NCI-H146 treated with DMSO at 0.1 percent for 48 hours (cell line): ENCODE measurements around the gene KRTAP16-1.
"Not testable (repeated sequence)": the region's sequence is repeated elsewhere in the genome, so short reads cannot be mapped to it uniquely, and the experiment has no call there.

Experiments used
- DNase-seq: peaks from one replicate; lab custom pipeline; 2025; ENCODE audit not compliant: unreplicated experiment; lab: John Stamatoyannopoulos, UW

The KRTAP16-1 gene

DNA sequence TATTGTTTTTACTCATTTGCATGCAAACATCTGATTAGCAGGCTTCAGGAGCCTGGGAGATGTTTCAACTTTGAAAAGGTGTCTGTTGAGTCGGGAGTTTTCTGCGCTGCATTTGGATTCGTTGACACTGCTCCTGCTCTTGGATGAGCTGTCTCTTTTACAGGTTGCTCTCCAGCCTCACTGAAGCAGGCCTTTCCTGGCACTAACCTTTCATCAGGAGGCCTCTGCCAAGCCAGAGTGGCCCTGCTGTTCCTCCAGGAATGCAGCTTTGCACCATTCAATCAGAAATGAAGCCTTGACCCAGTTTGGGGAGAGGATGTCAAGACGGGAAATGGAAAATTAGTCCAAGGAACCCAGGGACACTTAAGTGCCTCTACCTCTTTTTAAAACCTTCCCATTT lies 6.1 kb downstream of the KRTAP16-1 start:
- no peak for DNase-seq

DNA sequence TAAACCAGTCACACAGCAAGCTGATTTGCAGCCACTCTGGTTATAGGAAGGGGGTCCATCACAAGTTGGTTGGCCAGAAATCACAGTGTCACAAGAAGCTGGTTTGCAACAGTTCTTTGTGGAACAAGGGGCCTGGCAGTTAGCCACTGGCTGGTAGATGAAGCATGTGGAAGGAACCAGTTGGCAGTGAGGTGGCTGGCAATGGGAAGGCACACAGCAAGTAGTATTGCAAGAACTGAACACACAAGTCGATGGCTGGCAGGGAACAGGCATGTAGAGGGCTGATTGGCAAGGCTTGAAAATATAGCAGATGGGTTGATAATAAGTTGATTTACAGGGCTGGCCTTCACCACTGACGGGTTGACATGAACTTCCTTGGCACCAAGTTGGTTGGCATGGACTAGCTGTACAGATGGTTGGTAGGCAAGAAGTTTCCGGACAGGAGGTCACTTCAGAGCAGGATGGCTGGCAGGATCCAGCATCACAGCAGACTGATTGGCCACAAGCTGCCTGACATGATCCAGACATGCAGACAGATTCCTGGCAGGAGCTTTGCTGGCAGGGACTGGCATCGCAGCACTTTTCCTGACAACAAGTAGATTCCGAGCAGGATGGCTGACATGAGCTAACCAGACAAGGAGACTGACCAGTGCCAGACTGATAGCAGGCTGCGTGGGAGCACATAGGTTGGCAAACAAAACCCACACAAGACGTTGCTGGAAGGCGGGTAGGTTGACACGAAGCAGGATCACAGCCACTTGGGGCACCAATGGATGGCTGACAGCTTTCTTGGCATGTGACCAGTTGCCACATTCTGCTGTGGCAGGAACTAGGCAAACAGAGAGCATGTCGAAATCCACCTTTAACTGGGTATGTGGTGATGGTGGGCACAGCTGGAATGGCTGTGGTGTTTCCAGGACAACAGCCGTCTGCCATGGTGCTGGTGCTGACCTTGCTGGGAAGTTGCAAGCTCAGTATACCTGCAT lies 6.9 kb downstream of the KRTAP16-1 start, which contains the start of gene KRTAP29-1:
Gene KRTAP29-1 (minus strand): TSS at position 936 of the 986 bp plus-strand sequence. CDS start 0 bp downstream, at position 936.
- no peak for DNase-seq

DNA sequence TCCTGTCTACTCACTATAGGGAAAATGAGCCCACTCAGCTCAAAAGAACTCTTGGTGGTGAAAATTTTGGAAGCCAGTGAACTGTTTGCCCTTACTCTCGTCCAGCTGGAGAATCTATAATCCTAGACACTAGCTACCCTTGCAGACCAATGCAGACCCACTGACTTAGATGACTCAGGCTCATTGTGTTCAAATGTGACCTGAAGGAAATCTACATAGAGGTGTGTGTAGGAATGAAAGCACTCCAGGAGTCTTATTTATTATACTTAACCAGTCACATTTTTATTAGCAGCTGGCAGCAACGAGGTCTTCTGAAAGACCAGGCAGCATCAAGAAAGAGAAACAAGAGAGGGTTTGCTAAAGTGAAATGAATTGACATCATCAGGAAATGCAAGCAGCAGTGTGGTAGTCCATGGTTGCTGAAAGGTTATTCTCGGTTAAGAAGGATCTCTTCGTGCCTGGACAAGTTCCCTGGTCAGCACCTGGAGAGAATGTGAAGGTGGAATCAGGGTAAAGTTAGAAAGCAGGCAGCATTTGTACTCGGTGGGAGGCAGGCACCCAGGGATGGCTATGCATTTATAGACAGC lies 7.8 kb downstream of the KRTAP16-1 start:
- DNase-seq, result no peak

DNA sequence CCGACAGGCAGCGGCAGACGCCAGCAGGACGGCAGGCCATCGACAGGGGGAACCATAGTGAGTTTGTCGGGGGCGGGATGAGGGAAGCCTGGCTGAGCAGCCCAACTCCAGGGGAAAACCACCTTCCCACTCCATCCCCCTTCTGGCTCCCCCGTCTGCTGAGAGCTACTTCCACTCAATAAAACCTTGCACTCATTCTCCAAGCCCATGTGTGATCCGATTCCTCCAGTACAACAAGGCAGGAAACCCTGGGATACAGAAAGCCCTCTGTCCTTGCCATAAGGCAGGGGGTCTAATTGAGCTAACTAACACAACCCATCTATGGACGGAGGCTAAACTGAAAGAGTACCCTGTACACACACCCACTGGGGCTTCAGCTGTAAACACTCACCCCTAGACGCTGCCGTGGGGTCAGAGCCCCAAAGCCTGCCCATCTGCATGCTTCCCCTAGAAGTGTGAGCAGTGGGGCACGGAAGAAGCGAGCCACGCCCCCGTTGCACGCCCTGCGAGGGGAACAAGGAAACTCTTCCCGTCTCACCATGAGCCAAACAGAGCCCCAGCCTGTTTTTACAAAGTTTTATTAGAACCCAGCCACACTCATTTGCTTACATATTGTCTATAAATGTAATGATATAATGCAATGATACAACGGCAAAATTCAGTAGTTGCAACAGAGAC lies 10.5 kb downstream of the KRTAP16-1 start:
- DNase-seq, result no peak

DNA sequence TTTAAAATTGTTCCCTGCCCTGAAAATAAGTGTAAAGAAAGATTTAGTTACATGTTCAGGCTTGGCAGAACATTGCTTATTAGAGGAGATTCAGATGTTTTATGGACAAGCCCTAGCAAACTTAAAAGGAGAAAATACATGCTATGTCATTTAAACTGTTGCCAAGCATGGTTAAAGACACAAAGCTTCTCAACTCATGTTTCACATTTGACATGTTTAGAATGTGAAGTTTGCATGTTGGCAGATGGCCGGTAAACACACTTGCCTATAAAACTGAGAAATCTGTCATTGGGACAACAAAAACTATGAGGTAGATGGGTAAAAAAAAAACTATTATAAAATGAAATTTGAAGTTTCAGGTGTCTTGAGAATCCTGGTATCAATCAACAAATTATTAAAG lies 12.3 kb downstream of the KRTAP16-1 start:
- DNase-seq, result no peak

DNA sequence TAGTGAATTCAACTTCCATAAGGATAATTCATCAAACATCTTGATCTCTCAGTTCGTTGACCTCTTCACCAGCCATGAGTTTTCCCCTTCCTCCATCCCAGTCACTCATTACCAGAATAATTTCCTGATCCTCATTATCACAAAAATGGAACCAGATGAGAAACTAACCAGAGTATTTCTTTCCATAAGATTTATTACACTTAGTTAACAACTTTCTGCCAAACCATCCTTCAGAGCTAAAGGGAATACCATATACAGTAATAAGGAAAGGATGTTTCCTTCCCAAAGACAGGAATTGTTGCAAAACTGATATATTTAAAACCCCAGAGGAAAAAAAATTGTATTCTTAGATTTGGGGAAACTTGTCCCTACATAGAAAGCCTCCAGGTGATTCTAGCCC lies 15.1 kb downstream of the KRTAP16-1 start:
- DNase-seq, result no peak

DNA sequence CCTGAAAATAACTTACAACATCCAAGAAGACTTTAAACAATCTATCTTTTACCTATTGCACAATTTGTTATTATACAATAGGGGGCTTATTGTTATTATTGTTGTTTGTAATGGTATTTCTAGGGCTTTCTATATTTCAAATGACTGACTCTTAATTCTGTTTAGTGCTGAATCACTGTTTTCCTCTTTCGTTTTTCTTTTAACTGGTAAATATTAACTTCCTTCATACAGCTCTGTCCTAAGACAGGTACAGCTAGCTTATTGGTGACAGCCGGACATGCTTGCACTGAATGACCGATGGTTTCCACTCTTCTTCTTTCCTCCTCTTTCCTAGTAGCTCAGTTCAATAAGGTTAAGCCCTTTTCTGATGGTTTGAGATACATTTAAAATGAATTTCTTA lies 22.1 kb downstream of the KRTAP16-1 start:
- no peak for DNase-seq

DNA sequence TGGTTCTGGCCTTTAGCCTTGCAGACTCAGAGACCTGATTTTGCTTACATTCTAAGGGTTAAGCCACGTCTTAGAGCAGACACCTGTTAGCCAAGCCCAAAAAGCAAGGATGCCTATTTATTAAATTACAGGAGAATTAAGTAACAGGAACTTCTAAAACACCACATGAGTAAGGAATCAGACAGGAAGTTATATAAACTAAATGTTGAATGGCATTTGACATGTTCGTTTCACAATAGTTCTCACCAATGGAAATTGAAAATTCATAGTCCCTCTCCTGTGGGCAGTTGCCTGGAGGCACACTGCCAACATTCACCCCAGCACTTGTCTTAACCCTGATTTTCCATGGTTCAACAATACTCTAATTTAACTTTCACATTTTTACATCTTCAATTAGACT lies 24.6 kb downstream of the KRTAP16-1 start:
- no peak for DNase-seq

DNA sequence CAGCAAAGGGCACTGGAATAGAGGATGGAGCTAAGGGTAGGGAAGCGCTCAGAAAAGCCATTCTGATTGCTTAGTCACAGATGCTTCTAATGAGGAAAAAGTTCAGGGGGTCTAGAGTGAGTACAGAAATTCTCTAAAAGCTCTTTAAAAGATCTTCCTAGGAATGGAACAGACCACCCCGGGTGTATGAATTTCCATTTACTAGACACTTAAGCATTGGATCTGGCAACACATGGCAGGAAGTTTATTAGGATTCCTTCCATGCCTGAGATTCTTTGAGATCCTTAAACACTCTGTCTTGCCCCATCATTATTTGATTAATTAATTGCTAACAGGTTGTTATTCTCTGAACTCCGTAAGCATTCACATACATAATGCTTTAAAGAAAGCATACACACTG lies 25.1 kb downstream of the KRTAP16-1 start:
- no peak for DNase-seq

DNA sequence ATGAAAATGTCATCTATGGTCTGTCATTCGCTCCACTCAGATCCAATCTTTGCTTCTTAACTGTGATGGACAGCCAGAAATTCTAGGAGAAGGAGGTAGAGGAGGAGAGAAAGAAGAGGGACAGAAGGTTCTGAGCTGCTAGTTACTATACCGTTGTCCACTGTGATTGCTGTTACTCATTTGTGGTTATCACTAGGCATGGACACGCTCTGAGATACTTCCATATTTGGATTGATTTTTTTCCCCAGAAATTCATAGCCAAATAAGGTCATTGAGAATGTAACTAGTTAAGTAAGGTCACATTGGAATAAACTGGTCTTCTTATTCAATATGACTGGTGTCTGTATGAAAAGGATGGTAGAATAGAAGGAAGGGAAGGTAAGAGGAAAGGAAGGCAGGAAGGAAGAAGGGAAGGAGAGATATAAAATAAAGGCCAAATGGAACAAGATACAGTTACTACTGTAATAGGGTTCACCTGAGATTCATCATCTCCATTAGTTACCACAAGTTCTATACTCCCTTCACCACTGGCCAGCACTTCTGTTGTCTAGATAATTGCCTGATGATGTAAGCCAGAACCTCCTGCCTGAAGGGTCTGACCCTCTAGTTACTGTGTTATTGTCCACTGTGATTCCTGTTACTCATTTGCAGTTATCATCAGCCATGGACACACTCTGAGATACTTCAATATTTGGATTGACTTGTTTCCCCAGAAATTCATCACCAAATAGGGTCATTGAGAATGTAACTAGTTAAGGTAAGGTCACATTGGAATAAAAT lies 30.7 kb downstream of the KRTAP16-1 start:
- no peak for DNase-seq

DNA sequence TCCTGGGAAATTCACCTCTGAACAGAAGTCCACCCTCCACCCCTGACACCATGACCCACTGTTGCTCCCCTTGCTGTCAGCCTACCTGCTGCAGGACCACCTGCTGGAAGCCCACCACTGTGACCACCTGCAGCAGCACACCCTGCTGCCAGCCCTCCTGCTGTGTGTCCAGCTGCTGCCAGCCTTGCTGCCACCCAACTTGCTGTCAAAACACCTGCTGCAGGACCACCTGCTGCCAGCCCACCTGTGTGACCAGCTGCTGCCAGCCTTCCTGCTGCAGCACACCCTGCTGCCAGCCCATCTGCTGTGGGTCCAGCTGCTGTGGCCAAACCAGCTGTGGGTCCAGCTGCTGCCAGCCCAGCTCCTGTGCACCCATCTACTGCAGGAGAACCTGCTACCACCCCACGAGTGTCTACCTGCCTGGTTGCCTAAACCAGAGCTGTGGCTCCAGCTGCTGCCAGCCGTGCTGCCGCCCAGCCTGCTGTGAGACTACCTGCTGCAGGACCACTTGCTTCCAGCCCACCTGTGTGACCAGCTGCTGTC lies 33.4 kb downstream of the KRTAP16-1 start, which contains the start of gene KRTAP9-7:
Gene KRTAP9-7 (plus strand): TSS at position 51 of the 543 bp plus-strand sequence. CDS start 0 bp downstream, at position 51.
- not testable (repeated sequence) for DNase-seq

DNA sequence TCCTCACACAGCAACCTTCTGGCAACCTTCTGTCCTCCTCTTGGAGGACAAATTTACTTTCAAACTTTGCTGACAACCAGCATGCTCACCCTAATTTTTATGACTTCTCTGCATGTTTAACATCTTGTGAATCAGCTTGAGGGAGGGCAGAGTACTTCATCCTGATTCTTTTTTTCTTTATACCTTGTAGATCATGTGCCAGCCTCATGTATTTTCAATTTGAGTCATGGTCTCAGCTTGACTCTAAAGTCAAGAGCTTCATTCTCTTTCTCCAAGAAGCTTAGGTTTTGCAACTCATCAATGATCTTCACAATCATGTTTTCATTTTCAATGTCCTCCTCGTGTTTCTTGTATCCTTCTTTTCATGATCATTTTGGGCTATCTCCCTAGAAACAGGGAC lies 37.3 kb downstream of the KRTAP16-1 start:
- no peak for DNase-seq

DNA sequence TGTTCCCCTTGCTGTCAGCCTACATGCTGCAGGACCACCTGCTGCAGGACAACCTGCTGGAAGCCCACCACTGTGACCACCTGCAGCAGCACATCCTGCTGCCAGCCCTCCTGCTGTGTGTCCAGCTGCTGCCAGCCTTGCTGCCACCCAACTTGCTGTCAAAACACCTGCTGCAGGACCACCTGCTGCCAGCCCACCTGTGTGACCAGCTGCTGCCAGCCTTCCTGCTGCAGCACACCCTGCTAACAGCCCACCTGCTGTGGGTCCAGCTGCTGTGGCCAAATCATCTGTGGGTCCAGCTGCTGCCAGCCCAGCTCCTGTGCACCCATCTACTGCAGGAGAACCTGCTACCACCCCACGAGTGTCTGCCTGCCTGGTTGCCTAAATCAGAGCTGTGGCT lies 37.8 kb downstream of the KRTAP16-1 start:
- DNase-seq, result not testable (repeated sequence)

DNA sequence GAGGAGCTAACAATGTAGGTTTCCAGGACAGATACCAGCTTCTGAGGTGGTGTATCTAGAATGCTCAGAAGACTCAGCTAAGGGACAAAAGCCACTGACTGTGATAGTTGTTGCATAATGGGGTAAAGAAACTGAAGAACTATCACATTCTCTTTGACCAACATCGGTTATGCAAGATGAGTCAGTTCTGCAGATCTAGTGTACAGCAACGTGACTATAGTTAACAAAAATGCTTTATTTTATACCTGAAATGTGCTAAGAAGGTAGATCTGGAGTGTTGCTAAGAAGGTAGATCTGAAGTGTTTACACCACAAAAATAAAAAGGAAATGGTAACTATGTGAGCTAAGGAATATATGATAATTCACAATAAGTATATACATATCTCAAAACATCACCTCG lies 41.4 kb downstream of the KRTAP16-1 start:
- DNase-seq, result no peak

DNA sequence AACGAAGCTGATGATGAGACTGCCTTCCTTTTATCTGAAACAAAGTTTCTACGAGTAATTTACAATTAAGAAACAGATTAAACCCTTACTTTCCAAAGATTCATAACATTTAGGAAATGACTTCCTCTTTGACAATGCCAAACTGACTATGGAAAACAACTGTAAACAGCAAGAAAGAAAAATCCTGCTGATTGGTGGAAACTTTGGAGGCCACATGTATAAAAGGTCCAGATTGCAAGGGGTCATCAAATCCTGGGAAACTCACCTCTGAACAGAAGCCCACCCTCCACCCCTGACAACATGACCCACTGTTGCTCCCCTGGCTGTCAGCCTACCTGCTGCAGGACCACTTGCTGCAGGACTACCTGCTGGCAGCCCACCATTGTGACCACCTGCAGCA lies 44.0 kb downstream of the KRTAP16-1 start, which contains the start of gene KRTAP9-6:
Gene KRTAP9-6 (plus strand): TSS at position 301 of the 400 bp plus-strand sequence. CDS start 0 bp downstream, at position 301.
- DNase-seq, result no peak

DNA sequence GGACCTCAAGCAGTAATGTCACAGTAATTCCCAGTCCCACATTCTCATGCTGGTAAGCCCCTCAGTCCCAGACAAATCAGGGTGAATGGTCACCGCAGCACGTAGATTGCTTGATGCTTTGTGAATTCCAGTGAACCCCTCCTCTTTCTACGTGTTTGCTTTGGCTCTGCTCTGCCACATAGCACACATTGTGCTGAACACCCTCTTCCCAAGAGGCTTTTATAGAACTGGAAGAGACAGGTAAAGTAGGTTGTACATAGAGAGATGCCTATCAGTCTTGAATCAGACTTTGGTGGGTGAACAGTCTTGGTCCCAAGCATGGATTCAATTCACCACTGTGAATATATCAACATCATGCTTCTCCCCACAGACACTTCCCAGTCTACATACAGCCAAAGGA lies 44.5 kb downstream of the KRTAP16-1 start:
- DNase-seq, result no peak

DNA sequence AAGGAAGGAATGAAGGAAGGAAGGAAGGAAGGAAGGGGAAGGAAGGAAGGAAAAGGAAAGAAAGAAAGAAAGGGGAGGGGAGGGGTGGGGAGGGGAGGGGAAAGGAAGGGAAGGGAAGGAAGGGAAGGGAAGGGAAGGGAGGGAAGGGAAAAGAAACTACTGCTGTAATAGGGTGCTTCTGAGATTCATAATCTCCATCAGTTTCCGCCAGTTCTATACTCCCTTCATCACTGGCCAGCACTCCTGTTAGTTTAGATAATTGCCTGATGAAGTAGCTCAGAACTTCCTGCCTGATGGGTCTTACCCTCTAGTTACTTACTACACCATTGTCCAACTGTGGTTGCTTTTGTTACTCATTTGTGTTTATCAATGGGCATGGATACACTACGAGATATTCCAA lies 45.9 kb downstream of the KRTAP16-1 start:
- no peak for DNase-seq

DNA sequence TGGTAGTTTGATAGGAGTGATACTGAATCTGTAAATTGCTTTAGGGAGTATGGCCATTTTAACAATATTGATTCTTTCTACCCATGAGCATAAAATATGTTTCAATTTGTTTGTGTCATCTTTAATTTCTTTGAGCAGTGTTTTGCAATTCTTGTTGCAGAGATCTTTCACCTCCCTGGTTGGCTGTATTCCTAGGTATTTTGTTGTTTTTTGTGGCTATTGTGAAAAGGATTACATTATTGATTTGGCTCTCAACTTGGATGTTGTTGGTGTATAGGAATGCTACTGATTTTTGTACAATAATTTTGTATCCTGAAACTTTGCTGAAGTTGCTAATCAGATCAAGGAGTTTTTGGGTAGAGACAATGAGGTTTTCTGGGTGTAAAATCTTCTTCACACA lies 50.7 kb downstream of the KRTAP16-1 start:
- no peak for DNase-seq
